ENCODE results near the gene HAPLN2. TPM values are rescaled to one million over a fixed set of nuclear protein-coding genes. Genes with fewer than 3 reads are reported as not detected.

The HAPLN2 gene
- total and polyA plus RNA-seq, 4 experiments from 2014 or later = not detected

DNA sequence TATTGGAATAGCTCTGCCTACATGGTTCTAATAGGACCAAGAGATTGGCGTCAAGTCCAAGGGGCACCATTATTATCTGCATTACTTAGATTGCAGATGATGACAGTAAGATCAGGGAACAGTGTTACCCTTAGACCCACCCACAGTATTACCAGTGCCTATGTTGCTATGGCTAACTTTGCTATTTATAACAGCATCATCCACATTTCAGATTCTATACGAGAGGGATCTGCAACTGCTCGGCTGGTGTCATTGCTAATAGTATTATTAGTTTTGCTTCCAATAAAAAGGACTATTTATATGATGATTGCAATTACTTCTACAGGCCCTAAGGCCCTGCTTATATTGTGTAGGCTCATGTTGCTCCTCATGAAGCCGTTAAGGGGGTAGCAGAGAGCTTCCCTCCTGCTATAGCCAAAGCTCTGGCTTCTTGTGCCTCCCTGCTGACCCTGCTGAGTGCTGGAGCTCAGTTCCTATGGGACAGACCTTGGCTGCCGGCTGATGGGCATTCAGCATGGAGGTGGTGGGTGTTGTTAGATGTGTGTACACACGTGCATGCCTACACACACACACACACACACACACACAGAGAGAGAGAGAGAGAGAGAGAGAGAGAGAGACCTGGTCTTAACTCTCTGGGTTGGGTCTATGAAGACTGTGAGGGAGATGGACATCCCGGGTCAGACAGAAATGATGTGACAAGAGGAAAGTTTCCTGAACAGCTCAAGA, 24.0 kb downstream of the HAPLN2 start:
- H3K27ac Mint-ChIP-seq = peak overlapping the region in 4 of 7 donors; percentile 12 to 65 (median 23)
- H3K4me1 Mint-ChIP-seq = peaks cover 12 to 35% (median 22%) of the 10 kb centered on the region in 4 donors
- intact Hi-C loops (cut with micrococcal nuclease) = no loop called here
- H3K27me3 Mint-ChIP-seq = peaks cover 61 to 76% of the 10 kb centered on the region in 2 donors
- Histone ChIP-seq H3K27ac (ENCODE audit: low read depth, low read length) (no peak overlapping the region), H3K36me3 (ENCODE audit: insufficient read depth, low read length) (no peaks in the 10 kb centered on the region), H3K9me3 (ENCODE audit: control insufficient read depth in 1 of 2, low read length in 2 of 2) (no peaks in the 10 kb centered on the region), H3K4me3 (ENCODE audit: low read length in 2 of 2) (no peak overlapping the region), H3K27me3 (ENCODE audit: insufficient read depth, low read length) (peaks cover 57% of the 10 kb centered on the region), H3K4me1 (ENCODE audit: insufficient read depth, low read length) (peaks cover 32% of the 10 kb centered on the region)
- ChIA-PET CTCF (ENCODE audit: partially characterized antibody) (interaction anchor here (0.7 to 3.3 kb wide), 5 partner anchors 8 to 17 kb away, joined by 3 to 23 read pairs (median 4); no protein-coding TSS in a partner anchor), POLR2A (ENCODE audit: partially characterized antibody) (no interaction called here)
- DNase-seq = no peak
- H3K36me3 Mint-ChIP-seq = no peaks in the 10 kb centered on the region
- peaks cover 0 to 3% (median 0%) of the 10 kb centered on the region in 8 donors for H3K9me3 Mint-ChIP-seq
- peak overlapping the region in 6 of 8 donors; percentile 42 to 76 (median 56) for H3K4me3 Mint-ChIP-seq

DNA sequence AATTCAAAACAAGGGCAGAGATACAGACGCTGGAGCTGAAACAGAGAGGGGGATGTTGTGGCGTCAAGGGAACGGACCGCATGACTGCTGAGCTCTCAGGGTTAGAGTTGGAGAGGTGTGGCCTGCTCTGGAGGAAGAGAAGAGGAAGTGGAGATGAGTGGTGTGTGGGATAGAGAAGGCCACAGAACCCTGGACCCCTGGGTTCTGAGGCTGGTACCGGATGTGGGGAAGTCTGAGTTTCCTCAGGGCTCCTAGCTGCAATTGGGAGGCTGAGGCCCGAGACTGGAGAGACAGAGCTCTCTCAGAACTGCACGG, 24.5 kb downstream of the HAPLN2 start:
- Mint-ChIP-seq H3K36me3 (no peaks in the 10 kb centered on the region), H3K4me3 (peak overlapping the region in 4 of 8 donors; percentile 3 to 42 (median 15)), H3K4me1 (peaks cover 12 to 35% (median 22%) of the 10 kb centered on the region in 4 donors), H3K9me3 (peaks cover 0 to 3% (median 0%) of the 10 kb centered on the region in 8 donors), H3K27me3 (peaks cover 66 to 74% of the 10 kb centered on the region in 2 donors), H3K27ac (peak overlapping the region in 2 of 7 donors; percentile 15 to 65)
- Histone ChIP-seq H3K4me3 (ENCODE audit: low read length in 2 of 2) (no peak overlapping the region), H3K27ac (ENCODE audit: low read depth, low read length) (no peak overlapping the region), H3K27me3 (ENCODE audit: insufficient read depth, low read length) (peaks cover 52% of the 10 kb centered on the region), H3K4me1 (ENCODE audit: insufficient read depth, low read length) (peaks cover 32% of the 10 kb centered on the region), H3K36me3 (ENCODE audit: insufficient read depth, low read length) (no peaks in the 10 kb centered on the region), H3K9me3 (ENCODE audit: control insufficient read depth in 1 of 2, low read length in 2 of 2) (no peaks in the 10 kb centered on the region)
- CTCF ChIA-PET (ENCODE audit: partially characterized antibody) = interaction anchor here (1.7 to 3.3 kb wide), 2 partner anchors 13 to 18 kb away, joined by 7 to 23 read pairs; no protein-coding TSS in a partner anchor
- POLR2A ChIA-PET (ENCODE audit: partially characterized antibody) = no interaction called here
- intact Hi-C loops (cut with micrococcal nuclease) = no loop called here
- peak in 3 of 5 donors; percentile 30 to 58 (median 49) for DNase-seq

DNA sequence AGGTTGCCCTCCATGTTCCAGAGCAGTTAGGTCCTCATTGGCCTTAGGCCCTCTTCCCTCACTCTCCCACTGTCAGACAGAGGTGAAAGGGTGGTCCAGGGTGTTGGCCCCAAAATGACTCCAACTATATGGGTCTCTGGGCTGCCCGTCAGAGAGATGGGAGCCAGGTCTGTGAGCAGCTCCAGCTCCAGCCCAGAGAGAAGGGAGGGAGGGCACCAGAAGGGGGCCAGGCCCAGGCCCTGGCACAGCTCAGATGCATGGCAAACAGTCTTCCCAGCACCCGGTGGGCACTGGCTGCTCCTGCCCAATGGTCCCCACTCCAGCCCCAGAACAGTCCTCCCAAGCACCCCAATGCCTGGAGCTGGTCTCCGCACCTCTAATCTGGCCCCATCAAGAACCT, 24.9 kb downstream of the HAPLN2 start:
- Histone ChIP-seq H3K27me3 (ENCODE audit: insufficient read depth, low read length) (peaks cover 51% of the 10 kb centered on the region), H3K27ac (ENCODE audit: low read depth, low read length) (no peak overlapping the region), H3K4me1 (ENCODE audit: insufficient read depth, low read length) (peaks cover 32% of the 10 kb centered on the region), H3K4me3 (ENCODE audit: low read length in 2 of 2) (no peak overlapping the region), H3K9me3 (ENCODE audit: control insufficient read depth in 1 of 2, low read length in 2 of 2) (no peaks in the 10 kb centered on the region), H3K36me3 (ENCODE audit: insufficient read depth, low read length) (no peaks in the 10 kb centered on the region)
- peaks cover 12 to 35% (median 22%) of the 10 kb centered on the region in 4 donors for H3K4me1 Mint-ChIP-seq
- intact Hi-C loops (cut with micrococcal nuclease) = no loop called here
- peak overlapping the region in 1 of 7 donors; percentile 15 for H3K27ac Mint-ChIP-seq
- ChIA-PET POLR2A (ENCODE audit: partially characterized antibody) (no interaction called here), CTCF (ENCODE audit: partially characterized antibody) (interaction anchor here (1.3 to 3.3 kb wide), 3 partner anchors 11 to 18 kb away, joined by 4 to 23 read pairs (median 7); no protein-coding TSS in a partner anchor)
- H3K36me3 Mint-ChIP-seq = no peaks in the 10 kb centered on the region
- H3K4me3 Mint-ChIP-seq = no peak overlapping the region
- no peak for DNase-seq
- H3K9me3 Mint-ChIP-seq = peaks cover 0 to 3% (median 0%) of the 10 kb centered on the region in 8 donors
- peaks cover 69 to 74% of the 10 kb centered on the region in 2 donors for H3K27me3 Mint-ChIP-seq

DNA sequence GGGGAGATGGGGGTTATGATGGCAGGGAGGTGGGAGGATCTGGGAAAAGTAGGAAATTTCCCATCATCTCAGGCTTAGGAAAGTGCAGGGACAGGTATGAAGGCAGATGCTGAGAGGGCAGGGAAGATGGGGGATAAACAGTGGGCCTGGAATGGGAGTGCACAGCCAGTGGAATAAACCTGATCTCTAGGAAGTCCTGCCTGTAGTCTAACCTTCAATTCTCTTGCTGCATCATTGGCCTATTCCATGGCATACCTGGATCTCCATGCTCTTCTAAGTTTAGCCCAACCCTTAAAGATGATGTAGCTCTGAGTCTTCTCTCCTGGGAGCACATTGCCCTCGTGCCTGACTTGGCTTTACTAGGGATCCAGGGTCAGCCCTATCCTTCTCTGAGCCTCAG, 25.4 kb downstream of the HAPLN2 start:
- Mint-ChIP-seq H3K4me1 (peaks cover 12 to 35% (median 22%) of the 10 kb centered on the region in 4 donors), H3K27ac (no peak overlapping the region), H3K4me3 (no peak overlapping the region), H3K36me3 (no peaks in the 10 kb centered on the region), H3K9me3 (peaks cover 0 to 3% (median 0%) of the 10 kb centered on the region in 8 donors), H3K27me3 (peaks cover 65 to 72% of the 10 kb centered on the region in 2 donors)
- no peak overlapping the region for H3K27ac ChIP-seq (ENCODE audit: low read depth, low read length)
- POLR2A ChIA-PET (ENCODE audit: partially characterized antibody) = no interaction called here
- H3K4me3 ChIP-seq (ENCODE audit: low read length in 2 of 2) = no peak overlapping the region
- CTCF ChIA-PET (ENCODE audit: partially characterized antibody) = interaction anchor here (1.3 to 3.3 kb wide), 2 partner anchors 10 to 19 kb away, joined by 4 to 23 read pairs; no protein-coding TSS in a partner anchor
- no peaks in the 10 kb centered on the region for H3K9me3 ChIP-seq (ENCODE audit: control insufficient read depth in 1 of 2, low read length in 2 of 2)
- peaks cover 32% of the 10 kb centered on the region for H3K4me1 ChIP-seq (ENCODE audit: insufficient read depth, low read length)
- H3K36me3 ChIP-seq (ENCODE audit: insufficient read depth, low read length) = no peaks in the 10 kb centered on the region
- DNase-seq = no peak
- peaks cover 46% of the 10 kb centered on the region for H3K27me3 ChIP-seq (ENCODE audit: insufficient read depth, low read length)
- intact Hi-C loops (cut with micrococcal nuclease) = no loop called here

DNA sequence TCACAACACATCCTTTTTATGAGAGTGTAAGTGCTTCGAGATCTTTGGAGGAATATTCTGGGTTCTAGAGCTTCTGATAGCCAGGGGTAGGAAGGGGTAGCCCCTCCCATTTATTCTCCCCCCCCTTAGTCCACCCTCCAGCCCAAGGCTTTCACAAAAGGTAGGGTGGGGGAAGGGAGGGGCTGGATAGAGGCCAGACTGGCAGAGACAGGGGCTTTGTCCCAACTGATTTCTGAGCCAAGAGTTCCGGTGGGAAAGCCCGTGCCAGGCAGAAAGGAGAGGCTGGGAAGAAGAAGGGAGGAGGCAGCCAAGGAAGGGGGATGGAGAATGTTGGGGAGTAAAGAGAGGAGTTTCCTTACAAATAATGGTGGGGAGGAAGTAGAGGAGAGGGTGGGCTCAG, 25.8 kb downstream of the HAPLN2 start:
- peaks cover 32% of the 10 kb centered on the region for H3K4me1 ChIP-seq (ENCODE audit: insufficient read depth, low read length)
- H3K9me3 ChIP-seq (ENCODE audit: control insufficient read depth in 1 of 2, low read length in 2 of 2) = no peaks in the 10 kb centered on the region
- CTCF ChIA-PET (ENCODE audit: partially characterized antibody) = interaction anchor here (1.0 to 3.3 kb wide), 4 partner anchors 10 to 33 kb away, joined by 4 to 23 read pairs (median 4); no protein-coding TSS in a partner anchor
- H3K4me1 Mint-ChIP-seq = peaks cover 12 to 35% (median 22%) of the 10 kb centered on the region in 4 donors
- DNase-seq = no peak
- H3K27me3 Mint-ChIP-seq = peaks cover 64 to 70% of the 10 kb centered on the region in 2 donors
- H3K27ac Mint-ChIP-seq = no peak overlapping the region
- peaks cover 42% of the 10 kb centered on the region for H3K27me3 ChIP-seq (ENCODE audit: insufficient read depth, low read length)
- POLR2A ChIA-PET (ENCODE audit: partially characterized antibody) = no interaction called here
- no peaks in the 10 kb centered on the region for H3K36me3 Mint-ChIP-seq
- peaks cover 0 to 2% (median 0%) of the 10 kb centered on the region in 8 donors for H3K9me3 Mint-ChIP-seq
- H3K4me3 ChIP-seq (ENCODE audit: low read length in 2 of 2) = no peak overlapping the region
- no peak overlapping the region for H3K27ac ChIP-seq (ENCODE audit: low read depth, low read length)
- no peaks in the 10 kb centered on the region for H3K36me3 ChIP-seq (ENCODE audit: insufficient read depth, low read length)
- intact Hi-C loops (cut with micrococcal nuclease) = no loop called here
- no peak overlapping the region for H3K4me3 Mint-ChIP-seq

DNA sequence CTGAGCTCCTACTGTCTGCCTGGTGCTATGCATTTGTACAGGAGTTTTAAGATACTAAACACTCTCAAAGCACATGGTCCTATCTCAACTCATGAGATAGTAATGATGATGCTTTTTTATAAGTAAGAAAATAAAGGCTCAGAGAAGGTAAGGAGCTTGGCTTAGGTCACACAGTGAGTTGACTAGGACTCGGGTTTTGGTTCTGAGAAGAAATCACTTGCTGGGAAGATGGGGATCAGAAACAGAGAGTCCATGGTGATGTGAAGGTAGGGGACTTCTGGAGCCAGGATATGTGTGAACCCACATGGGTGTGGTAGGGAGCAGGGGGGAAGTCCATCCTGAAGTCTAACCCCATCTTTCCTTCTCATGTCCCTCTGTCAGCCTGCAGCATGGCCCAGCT, 26.5 kb downstream of the HAPLN2 start:
- POLR2A ChIA-PET (ENCODE audit: partially characterized antibody) = no interaction called here

DNA sequence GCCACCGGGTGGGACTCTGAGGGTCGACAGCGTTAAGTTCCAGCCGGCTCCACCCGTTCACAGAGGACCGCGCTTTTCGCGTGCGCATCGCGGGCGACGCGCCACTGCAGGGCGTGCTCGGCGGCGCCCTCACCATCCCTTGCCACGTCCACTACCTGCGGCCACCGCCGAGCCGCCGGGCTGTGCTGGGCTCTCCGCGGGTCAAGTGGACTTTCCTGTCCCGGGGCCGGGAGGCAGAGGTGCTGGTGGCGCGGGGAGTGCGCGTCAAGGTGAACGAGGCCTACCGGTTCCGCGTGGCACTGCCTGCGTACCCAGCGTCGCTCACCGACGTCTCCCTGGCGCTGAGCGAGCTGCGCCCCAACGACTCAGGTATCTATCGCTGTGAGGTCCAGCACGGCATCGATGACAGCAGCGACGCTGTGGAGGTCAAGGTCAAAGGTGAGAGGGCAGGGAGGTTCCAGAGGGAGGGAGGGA, 27.6 kb downstream of the HAPLN2 start:
- Histone ChIP-seq H3K4me1 (ENCODE audit: insufficient read depth, low read length) (peaks cover 23% of the 10 kb centered on the region), H3K9me3 (ENCODE audit: control insufficient read depth in 1 of 2, low read length in 2 of 2) (no peaks in the 10 kb centered on the region), H3K27ac (ENCODE audit: low read depth, low read length) (no peak overlapping the region), H3K36me3 (ENCODE audit: insufficient read depth, low read length) (no peaks in the 10 kb centered on the region), H3K27me3 (ENCODE audit: insufficient read depth, low read length) (peaks cover 25% of the 10 kb centered on the region), H3K4me3 (ENCODE audit: low read length in 2 of 2) (no peak overlapping the region)
- POLR2A ChIA-PET (ENCODE audit: partially characterized antibody) = no interaction called here
- H3K27me3 Mint-ChIP-seq = peaks cover 53 to 58% of the 10 kb centered on the region in 2 donors
- intact Hi-C loops (cut with micrococcal nuclease) = no loop called here
- H3K27ac Mint-ChIP-seq = no peak overlapping the region
- no peaks in the 10 kb centered on the region for H3K36me3 Mint-ChIP-seq
- H3K4me3 Mint-ChIP-seq = no peak overlapping the region
- DNase-seq = no peak
- CTCF ChIA-PET (ENCODE audit: partially characterized antibody) = interaction anchor here (1.1 to 3.3 kb wide), 2 partner anchors 21 to 59 kb away, joined by 3 to 23 read pairs; partner anchors contain the start of gene CRABP2
- peaks cover 7 to 24% (median 14%) of the 10 kb centered on the region in 4 donors for H3K4me1 Mint-ChIP-seq
- H3K9me3 Mint-ChIP-seq = no peaks in the 10 kb centered on the region

More for the DNA sequence above, 26.5 kb downstream of the HAPLN2 start:
- Mint-ChIP-seq H3K36me3 (no peaks in the 10 kb centered on the region), H3K27me3 (peaks cover 63 to 68% of the 10 kb centered on the region in 2 donors), H3K9me3 (peaks cover 0 to 1% (median 0%) of the 10 kb centered on the region in 8 donors), H3K4me3 (no peak overlapping the region), H3K4me1 (peaks cover 12 to 35% (median 21%) of the 10 kb centered on the region in 4 donors), H3K27ac (no peak overlapping the region)
- CTCF ChIA-PET (ENCODE audit: partially characterized antibody) = interaction anchor here (1.0 to 3.3 kb wide), 5 partner anchors 9 to 60 kb away, joined by 3 to 23 read pairs (median 4); partner anchors contain the start of gene CRABP2
- peaks cover 32% of the 10 kb centered on the region for H3K4me1 ChIP-seq (ENCODE audit: insufficient read depth, low read length)
- no peak overlapping the region for H3K27ac ChIP-seq (ENCODE audit: low read depth, low read length)
- no peak overlapping the region for H3K4me3 ChIP-seq (ENCODE audit: low read length in 2 of 2)
- intact Hi-C loops (cut with micrococcal nuclease) = no loop called here
- DNase-seq = no peak
- H3K36me3 ChIP-seq (ENCODE audit: insufficient read depth, low read length) = no peaks in the 10 kb centered on the region
- no peaks in the 10 kb centered on the region for H3K9me3 ChIP-seq (ENCODE audit: control insufficient read depth in 1 of 2, low read length in 2 of 2)
- peaks cover 36% of the 10 kb centered on the region for H3K27me3 ChIP-seq (ENCODE audit: insufficient read depth, low read length)

Measured in CD4-positive, alpha-beta memory T cell (primary cell).